Measurements from ENCODE around the gene SHISAL1. TPM values are rescaled to one million over a fixed set of nuclear protein-coding genes. Genes with fewer than 3 reads are reported as not detected.
A peak's percentile ranks its signal among the peaks of the same experiment; 100 is the strongest.

Gene SHISAL1
- total RNA-seq, 1 experiment from 2014 or later = 2.9 TPM

DNA sequence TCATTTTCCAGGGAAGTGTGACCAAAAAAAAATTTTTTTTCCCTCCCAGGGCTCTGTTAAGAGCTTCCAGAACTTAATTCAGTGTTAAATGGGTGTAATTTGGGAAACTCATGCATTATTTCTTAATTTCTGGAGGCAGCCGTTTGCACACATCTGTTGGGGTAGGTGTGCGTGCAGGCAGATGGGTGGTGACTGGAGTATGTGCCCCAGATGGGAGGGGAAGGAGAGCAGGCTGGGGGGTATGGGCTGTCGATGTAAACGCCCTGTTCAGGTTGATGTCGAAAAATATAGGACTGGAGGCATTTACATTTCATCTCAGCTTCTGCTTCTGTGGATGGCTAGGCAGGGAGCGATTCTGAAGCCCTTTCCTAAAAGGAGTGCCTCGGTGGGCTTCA lies 13.7 kb upstream of the SHISAL1 start:
- no peak overlapping the region for H3K23ac ChIP-seq (ENCODE audit: insufficient read length, low read depth, low read length)
- Mint-ChIP-seq H3K36me3 (ENCODE audit: insufficient read depth in 1 of 3, low read depth in 3 of 3) (no peaks in the 10 kb centered on the region), H3K4me1 (peaks cover 12 to 37% of the 10 kb centered on the region in 2 experiments), H3K9me3 (no peaks in the 10 kb centered on the region; a peak in 1 of 5 replicates), H3K27me3 (ENCODE audit: low read depth) (peaks cover 43% of the 10 kb centered on the region), H3K27ac (no peak overlapping the region), H3K4me3 (peak overlapping the region in 1 of 2 experiments; percentile 56; a peak in 2 of 5 replicates)
- H3K9me3 ChIP-seq (ENCODE audit: control insufficient read depth, low read depth, low read length) = no peaks in the 10 kb centered on the region
- H3T11ph ChIP-seq (ENCODE audit: low read length) = no peak overlapping the region
- H4K20me1 ChIP-seq (ENCODE audit: control insufficient read depth, insufficient read depth, insufficient read length) = no peaks in the 10 kb centered on the region
- H3K4ac ChIP-seq (ENCODE audit: low read depth, low read length) = no peak overlapping the region
- H3K23me2 ChIP-seq (ENCODE audit: insufficient read length, low read depth, low read length, poor library complexity, severe bottlenecking) = peaks cover 5% of the 10 kb centered on the region
- no CpG with 5 or more reads among the region's 7 CpGs for WGBS (ENCODE audit: extremely low coverage, insufficient read length, low lambda C conversion rate)
- H4K8ac ChIP-seq (replicated peaks; ENCODE audit: insufficient read length, low read depth, low read length) = no peak overlapping the region
- no peak overlapping the region for H2BK20ac ChIP-seq (ENCODE audit: low read depth, low read length, poor library complexity, severe bottlenecking)
- H3K27ac ChIP-seq (ENCODE audit: insufficient read length, low read depth, low read length) = no peak overlapping the region
- no peak for DNase-seq
- no peak overlapping the region for H3K4me2 ChIP-seq (ENCODE audit: insufficient read depth, insufficient read length, low read length)
- H3K9ac ChIP-seq (ENCODE audit: extremely low read depth, insufficient read length, low read length) = no peak overlapping the region
- no peak overlapping the region for H2BK5ac ChIP-seq (ENCODE audit: insufficient read length, low read length)
- TF ChIP-seq, protein P1, sequence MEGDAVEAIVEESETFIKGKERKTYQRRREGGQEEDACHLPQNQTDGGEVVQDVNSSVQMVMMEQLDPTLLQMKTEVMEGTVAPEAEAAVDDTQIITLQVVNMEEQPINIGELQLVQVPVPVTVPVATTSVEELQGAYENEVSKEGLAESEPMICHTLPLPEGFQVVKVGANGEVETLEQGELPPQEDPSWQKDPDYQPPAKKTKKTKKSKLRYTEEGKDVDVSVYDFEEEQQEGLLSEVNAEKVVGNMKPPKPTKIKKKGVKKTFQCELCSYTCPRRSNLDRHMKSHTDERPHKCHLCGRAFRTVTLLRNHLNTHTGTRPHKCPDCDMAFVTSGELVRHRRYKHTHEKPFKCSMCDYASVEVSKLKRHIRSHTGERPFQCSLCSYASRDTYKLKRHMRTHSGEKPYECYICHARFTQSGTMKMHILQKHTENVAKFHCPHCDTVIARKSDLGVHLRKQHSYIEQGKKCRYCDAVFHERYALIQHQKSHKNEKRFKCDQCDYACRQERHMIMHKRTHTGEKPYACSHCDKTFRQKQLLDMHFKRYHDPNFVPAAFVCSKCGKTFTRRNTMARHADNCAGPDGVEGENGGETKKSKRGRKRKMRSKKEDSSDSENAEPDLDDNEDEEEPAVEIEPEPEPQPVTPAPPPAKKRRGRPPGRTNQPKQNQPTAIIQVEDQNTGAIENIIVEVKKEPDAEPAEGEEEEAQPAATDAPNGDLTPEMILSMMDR (conservative IDR thresholded peaks at IDR 0.05) = no peak
- no peak overlapping the region for H2AFZ ChIP-seq (ENCODE audit: low read length)
- H2AK5ac ChIP-seq (ENCODE audit: insufficient read length, low read length) = no peak overlapping the region
- H2BK12ac ChIP-seq (ENCODE audit: insufficient read length, low read depth, low read length) = no peak overlapping the region
- H2BK120ac ChIP-seq (ENCODE audit: low read depth, low read length, poor library complexity, severe bottlenecking) = no peak overlapping the region
- peaks cover 10% of the 10 kb centered on the region; the same call in 1 of the 2 replicates for H3K27me3 ChIP-seq (ENCODE audit: insufficient read depth, low read length)
- no peak overlapping the region for H4K5ac ChIP-seq (ENCODE audit: insufficient read length, low read depth, low read length)
- no peaks in the 10 kb centered on the region; the same call in 1 of the 2 replicates for H3K4me1 ChIP-seq (ENCODE audit: insufficient read depth, low read length)
- H3K14ac ChIP-seq (ENCODE audit: insufficient read depth, low read length) = no peak overlapping the region
- H4K91ac ChIP-seq (ENCODE audit: insufficient read length, low read depth, low read length) = no peak overlapping the region
- H3K79me1 ChIP-seq (ENCODE audit: insufficient read depth, low read depth, low read length, poor library complexity, severe bottlenecking) = no peaks in the 10 kb centered on the region
- H2BK15ac ChIP-seq (ENCODE audit: low read depth, low read length) = no peak overlapping the region
- H3K18ac ChIP-seq (ENCODE audit: insufficient read length, low read depth, low read length) = no peak overlapping the region
- H3K79me2 ChIP-seq (ENCODE audit: insufficient read depth, low read length) = no peaks in the 10 kb centered on the region
- no peak overlapping the region for H3K56ac ChIP-seq (ENCODE audit: insufficient read length, low read depth, low read length)
